AG09309 (cell line): ENCODE data around the gene PRKACB.
"Not testable (repeated sequence)": the region's sequence is repeated elsewhere in the genome, so short reads cannot be mapped to it uniquely, and the experiment has no call there.

ENCODE experiments used
- DNase-seq: peaks from one replicate; pipeline ENCODE4 v3.0.0-alpha.2; 2010; ENCODE audit warnings: low read depth
- H3K4me3 ChIP-seq: 2 replicates; pipeline ENCODE4 v1.5.1; 2011; ENCODE audit warnings: mild to moderate bottlenecking, low read depth, low read length, moderate library complexity; ENCODE audit not compliant: control insufficient read depth
- TF ChIP-seq, protein P1 (sequence below): IDR thresholded peaks from 2 replicates; pipeline ENCODE4 v1.5.1; 2011; ENCODE audit warnings: mild to moderate bottlenecking, low read depth, low read length, inconsistent platforms; ENCODE audit not compliant: insufficient read depth, control insufficient read depth; ENCODE audit errors: missing control alignments

Gene PRKACB

DNA sequence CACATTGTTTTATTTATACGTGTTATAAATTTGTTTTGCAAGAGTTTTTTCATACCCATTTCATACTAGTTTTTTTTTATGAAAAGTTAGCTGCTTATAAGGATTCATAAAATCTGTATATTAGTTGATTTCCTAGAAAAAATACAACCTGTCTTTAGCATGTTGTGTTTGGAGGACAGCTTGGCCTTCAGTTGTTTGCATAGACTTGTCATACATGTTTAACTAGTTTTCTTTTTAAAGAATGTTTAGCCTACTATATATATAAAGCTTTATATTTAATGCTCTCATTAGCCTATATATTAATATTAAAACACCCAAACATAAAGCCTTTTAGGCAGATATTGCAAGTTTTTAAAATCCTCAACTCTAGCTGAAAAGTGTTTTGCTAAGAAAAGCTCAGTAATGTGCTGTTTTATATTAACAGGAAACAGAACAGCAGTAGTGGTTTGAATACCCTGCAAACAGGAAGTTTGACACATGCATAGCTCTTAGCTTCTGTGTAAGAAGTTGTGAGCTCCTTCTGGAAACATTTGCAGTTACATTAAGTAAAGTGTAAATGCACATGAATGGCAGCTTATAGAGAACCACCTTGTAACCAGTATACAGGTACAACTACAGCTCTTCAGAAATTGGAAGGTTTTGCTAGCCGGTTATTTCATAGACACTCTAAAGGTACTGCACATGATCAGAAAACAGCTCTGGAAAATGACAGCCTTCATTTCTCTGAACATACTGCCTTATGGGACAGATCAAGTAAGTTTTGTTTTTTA lies at the start of gene PRKACB:
TSS of gene PRKACB (plus strand) at position 476 of the 770 bp plus-strand sequence. CDS start at position 567, 91 bp downstream.
- TF ChIP-seq, protein P1, sequence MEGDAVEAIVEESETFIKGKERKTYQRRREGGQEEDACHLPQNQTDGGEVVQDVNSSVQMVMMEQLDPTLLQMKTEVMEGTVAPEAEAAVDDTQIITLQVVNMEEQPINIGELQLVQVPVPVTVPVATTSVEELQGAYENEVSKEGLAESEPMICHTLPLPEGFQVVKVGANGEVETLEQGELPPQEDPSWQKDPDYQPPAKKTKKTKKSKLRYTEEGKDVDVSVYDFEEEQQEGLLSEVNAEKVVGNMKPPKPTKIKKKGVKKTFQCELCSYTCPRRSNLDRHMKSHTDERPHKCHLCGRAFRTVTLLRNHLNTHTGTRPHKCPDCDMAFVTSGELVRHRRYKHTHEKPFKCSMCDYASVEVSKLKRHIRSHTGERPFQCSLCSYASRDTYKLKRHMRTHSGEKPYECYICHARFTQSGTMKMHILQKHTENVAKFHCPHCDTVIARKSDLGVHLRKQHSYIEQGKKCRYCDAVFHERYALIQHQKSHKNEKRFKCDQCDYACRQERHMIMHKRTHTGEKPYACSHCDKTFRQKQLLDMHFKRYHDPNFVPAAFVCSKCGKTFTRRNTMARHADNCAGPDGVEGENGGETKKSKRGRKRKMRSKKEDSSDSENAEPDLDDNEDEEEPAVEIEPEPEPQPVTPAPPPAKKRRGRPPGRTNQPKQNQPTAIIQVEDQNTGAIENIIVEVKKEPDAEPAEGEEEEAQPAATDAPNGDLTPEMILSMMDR: no peak
- no peak for DNase-seq
- no peak within 1 kb of the TSS for H3K4me3 ChIP-seq

DNA sequence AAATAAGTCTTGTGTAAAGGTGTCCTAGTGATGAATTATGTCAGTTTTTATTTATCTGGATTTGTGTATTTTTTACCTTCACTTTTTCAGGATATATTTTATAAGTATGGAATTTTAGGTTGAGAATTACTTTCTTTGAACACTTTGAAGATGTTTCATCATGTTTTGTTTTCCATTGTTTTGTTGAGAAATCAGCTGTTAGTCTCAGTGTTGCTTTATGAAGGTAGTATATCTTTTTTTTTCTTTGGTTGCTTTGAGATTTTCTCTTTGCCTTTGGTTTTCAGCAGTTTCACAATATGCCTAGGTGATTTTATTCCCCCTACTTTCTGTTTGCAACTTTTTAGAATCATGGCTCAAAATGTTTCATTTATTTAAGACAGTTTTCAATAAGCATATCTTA lies 48.8 kb upstream of the PRKACB start:
- TF ChIP-seq, protein P1: no peak
- H3K4me3 ChIP-seq: no peak overlapping the region
- DNase-seq: no peak

DNA sequence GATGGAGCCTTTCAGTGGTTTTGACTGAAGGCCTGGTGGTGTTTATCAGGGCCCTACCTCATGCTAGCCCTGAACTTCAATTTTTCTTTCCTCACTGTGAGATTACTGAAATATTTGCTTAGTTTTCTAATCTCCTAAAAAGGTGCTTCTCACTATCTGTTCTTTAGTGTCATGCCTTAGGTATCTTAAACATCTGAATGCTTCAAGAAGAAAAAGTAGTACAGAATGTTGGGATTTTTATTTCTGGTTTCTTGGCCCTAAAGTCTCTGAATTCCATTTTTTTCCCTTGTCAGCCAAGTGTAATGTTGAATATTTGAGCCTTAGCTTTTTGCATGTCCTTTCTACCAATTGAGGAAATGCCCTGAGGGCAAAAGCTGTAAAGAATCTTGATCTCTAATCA lies 47.9 kb upstream of the PRKACB start:
- no peak for DNase-seq
- TF ChIP-seq, protein P1: no peak

DNA sequence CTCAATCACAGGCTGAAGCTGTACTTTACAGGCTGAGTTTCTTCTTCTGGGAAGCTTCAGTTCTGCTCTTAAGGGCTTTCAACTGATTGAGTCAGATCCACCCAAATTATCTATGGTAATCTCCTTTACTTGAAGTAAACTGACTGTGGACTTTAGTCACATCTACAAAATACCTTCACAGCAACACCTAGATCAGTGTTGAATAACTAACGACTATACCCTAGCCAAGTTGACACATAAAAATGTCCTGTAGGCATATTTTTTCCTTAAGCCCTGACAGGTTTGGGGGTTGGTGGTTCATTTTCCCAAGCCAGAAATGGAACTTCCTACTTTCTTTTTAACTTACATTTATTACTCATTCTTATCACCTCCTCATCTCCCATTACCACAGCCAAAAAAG lies 42.9 kb upstream of the PRKACB start:
- DNase-seq: no peak
- no peak overlapping the region for H3K4me3 ChIP-seq
- TF ChIP-seq, protein P1: no peak

More for the DNA sequence above, 47.9 kb upstream of the PRKACB start:
- no peak overlapping the region for H3K4me3 ChIP-seq

DNA sequence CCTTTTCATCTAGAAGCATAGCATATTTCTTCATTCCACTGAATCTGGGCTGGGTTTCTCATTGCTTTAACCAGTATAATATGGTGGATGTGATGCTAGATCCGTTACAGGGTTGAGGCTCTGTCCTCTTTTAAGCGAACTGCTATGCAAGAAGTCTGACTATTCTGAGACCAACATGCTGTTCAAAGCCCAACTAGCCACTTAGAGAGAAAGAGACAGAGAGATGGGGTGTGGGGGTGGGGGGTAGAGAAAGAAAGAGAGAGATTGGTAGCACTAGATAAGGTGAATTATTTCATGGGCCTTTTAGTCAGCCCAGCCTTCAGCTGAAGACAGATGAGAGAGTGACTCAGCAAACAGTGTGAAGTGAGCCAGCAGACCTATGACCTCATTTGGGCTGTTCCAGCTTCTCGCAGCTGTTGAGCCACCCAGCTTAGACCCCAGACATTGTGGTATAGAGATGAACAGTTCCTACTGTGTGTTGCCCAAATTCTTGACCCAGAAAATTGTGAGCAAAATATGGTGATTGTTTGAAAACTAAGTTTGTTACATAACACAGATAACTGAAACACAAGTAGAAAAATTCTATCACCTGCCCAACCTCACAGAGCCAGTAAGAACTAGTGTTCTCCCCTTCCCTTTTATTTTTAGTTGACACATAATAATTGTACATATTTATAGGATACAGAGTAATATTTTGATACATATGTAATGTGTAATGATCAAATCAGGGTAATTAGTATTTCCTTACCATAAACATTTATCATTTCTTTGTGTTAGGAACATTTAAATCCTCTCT lies 40.7 kb upstream of the PRKACB start:
- DNase-seq: peak; percentile 57
- TF ChIP-seq, protein P1: no peak
- H3K4me3 ChIP-seq: no peak overlapping the region

DNA sequence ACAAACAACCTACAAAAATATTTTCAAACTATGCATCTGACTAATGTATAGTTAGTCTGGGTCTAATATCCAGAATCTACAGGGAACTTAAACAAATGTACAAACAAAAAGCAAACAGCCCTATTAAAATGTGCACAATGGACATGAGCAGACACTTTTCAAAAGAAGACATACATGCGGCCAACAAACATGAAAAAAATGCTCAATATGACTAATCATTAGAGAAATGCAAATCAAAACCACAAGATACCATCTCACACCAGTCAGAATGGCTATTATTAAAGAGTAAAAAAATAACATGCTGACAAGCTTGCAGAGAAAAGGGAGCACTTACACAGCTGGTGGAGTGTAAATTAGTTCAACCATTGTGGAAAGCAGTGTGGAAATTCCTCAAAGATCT lies 36.5 kb upstream of the PRKACB start:
- DNase-seq: peak; percentile 33
- H3K4me3 ChIP-seq: not testable (repeated sequence)

DNA sequence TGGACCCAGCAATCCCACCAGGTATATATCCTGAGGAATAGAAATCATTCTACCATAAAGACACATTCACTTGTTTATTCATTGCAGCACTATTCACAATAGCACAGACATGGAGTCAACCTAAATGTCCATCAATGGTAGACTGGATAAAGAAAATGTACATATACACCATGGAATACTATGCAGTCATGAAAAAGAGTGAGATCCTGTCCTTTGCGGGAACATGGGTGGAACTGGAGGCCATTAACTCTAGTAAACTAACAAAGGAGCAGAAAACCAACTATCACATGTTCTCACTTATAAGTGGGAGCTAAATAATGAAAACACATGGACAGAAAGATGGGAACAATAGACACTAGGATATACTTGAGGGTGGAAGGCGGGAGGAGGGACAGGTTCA lies 36.1 kb upstream of the PRKACB start:
- no peak overlapping the region for H3K4me3 ChIP-seq
- TF ChIP-seq, protein P1: no peak
- no peak for DNase-seq
